Measurements from ENCODE around the gene ZNF200. TPM values are rescaled to one million over a fixed set of nuclear protein-coding genes. Genes with fewer than 3 reads are reported as not detected.

Gene ZNF200
- total RNA-seq, 1 experiment from 2014 or later = 13.2 TPM

DNA sequence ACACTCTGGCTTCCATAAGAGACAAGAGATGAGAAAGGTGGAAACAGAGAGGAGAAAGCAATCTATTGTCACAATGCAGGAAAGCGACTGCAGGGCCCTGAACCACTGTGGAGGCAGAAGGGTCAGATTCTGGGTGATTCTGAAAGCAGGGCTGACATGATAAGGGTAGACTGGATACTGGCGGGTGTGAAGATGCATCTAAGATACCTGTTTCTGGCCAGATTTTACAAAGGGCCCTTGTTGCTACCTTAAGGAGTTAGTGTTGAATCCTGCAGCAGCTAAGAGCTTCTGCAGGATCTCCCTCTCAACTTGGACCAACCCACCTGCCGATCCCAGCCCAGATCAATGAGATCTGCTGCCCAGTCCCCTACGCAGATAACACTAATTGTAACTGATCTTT, 27.6 kb upstream of the ZNF200 start:
- ChIA-PET POLR2A (ENCODE audit: unreplicated experiment) (interaction anchor here (0.6 kb wide), 1 partner anchor 92 kb away, joined by 19 read pairs; no protein-coding TSS in a partner anchor), CTCF (no interaction called here)
- H3K79me2 ChIP-seq (ENCODE audit: low read depth) = no peaks in the 10 kb centered on the region
- BruUV-seq (replicated peaks) = no TSS peak
- H3F3A ChIP-seq (ENCODE audit: insufficient read depth, low read depth) = peaks cover 28% of the 10 kb centered on the region
- no peaks in the 10 kb centered on the region for H3K27me3 ChIP-seq (ENCODE audit: insufficient read depth, low read depth)
- H4K20me1 ChIP-seq (ENCODE audit: insufficient read depth) = no peaks in the 10 kb centered on the region
- no peaks in the 10 kb centered on the region for H3K36me3 ChIP-seq (ENCODE audit: low read depth)
- TF ChIP-seq, protein P1, sequence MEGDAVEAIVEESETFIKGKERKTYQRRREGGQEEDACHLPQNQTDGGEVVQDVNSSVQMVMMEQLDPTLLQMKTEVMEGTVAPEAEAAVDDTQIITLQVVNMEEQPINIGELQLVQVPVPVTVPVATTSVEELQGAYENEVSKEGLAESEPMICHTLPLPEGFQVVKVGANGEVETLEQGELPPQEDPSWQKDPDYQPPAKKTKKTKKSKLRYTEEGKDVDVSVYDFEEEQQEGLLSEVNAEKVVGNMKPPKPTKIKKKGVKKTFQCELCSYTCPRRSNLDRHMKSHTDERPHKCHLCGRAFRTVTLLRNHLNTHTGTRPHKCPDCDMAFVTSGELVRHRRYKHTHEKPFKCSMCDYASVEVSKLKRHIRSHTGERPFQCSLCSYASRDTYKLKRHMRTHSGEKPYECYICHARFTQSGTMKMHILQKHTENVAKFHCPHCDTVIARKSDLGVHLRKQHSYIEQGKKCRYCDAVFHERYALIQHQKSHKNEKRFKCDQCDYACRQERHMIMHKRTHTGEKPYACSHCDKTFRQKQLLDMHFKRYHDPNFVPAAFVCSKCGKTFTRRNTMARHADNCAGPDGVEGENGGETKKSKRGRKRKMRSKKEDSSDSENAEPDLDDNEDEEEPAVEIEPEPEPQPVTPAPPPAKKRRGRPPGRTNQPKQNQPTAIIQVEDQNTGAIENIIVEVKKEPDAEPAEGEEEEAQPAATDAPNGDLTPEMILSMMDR (conservative IDR thresholded peaks at IDR 0.05) = no peak
- no peak for TF ChIP-seq EZH2 (IDR thresholded peaks at IDR 0.05; ENCODE audit: low read depth)
- DNase-seq = no peak
- no peak overlapping the region for H2AFZ ChIP-seq
- H3K9me2 ChIP-seq (ENCODE audit: insufficient read depth) = no peaks in the 10 kb centered on the region
- H3K4me2 ChIP-seq = peak overlapping the region; percentile 85
- intact Hi-C loops (cut with micrococcal nuclease; ENCODE audit: unreplicated experiment) = loop anchor here (5.0 to 10.0 kb wide), 3 partner anchors 75 to 382 kb away; partner anchors contain the start of genes CLUAP1 and OR1F1
- H3K4me1 ChIP-seq (replicated peaks; ENCODE audit: insufficient read depth) = no peaks in the 10 kb centered on the region; the same call in 1 of the 2 replicates
- peaks cover 5% of the 10 kb centered on the region; the same call in 1 of the 2 replicates for H3K9me3 ChIP-seq (ENCODE audit: insufficient read depth, low read depth)
- H3K4me3 ChIP-seq = no peak overlapping the region; the same call in 1 of the 2 replicates
- no peak overlapping the region for H3K27ac ChIP-seq

DNA sequence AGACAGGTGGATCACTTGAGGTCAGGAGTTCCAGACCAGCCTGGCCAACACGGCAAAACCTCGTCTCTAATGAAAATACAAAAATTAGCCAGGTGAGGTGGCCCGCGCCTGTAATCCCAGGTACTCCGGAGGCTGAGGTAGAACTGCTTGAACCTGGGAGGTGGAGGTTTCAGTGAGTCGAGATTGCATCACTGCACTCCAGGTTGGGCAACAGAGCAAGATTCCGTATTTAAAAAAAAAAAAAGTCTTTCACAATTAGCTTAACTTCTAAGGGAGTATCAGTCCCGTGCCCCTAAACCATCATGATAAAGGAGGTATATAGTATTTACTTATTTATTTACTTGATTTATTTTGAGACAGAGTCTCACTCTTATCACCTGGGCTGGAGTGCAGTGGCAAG, 24.9 kb upstream of the ZNF200 start:
- Histone ChIP-seq H3K9me2 (ENCODE audit: insufficient read depth) (no peaks in the 10 kb centered on the region), H4K20me1 (ENCODE audit: insufficient read depth) (no peaks in the 10 kb centered on the region), H3K36me3 (ENCODE audit: low read depth) (no peaks in the 10 kb centered on the region), H3K27me3 (ENCODE audit: insufficient read depth, low read depth) (no peaks in the 10 kb centered on the region), H3K9me3 (ENCODE audit: insufficient read depth, low read depth) (no peaks in the 10 kb centered on the region), H3K4me1 (replicated peaks; ENCODE audit: insufficient read depth) (no peaks in the 10 kb centered on the region; the same call in 1 of the 2 replicates), H3K4me3 (no peak overlapping the region), H3F3A (ENCODE audit: insufficient read depth, low read depth) (peaks cover 21% of the 10 kb centered on the region), H3K4me2 (no peak overlapping the region), H2AFZ (no peak overlapping the region), H3K79me2 (ENCODE audit: low read depth) (no peaks in the 10 kb centered on the region), H3K27ac (no peak overlapping the region)
- intact Hi-C loops (cut with micrococcal nuclease; ENCODE audit: unreplicated experiment) = loop anchor here (5.0 to 10.0 kb wide), 3 partner anchors 73 to 385 kb away; partner anchors contain the start of genes CLUAP1 and OR1F1
- BruUV-seq (replicated peaks) = no TSS peak
- TF ChIP-seq, protein P1 (conservative IDR thresholded peaks at IDR 0.05) = no peak
- no peak for TF ChIP-seq EZH2 (IDR thresholded peaks at IDR 0.05; ENCODE audit: low read depth)
- POLR2A ChIA-PET (ENCODE audit: unreplicated experiment) = no interaction called here
- DNase-seq = no peak
- CTCF ChIA-PET = no interaction called here

DNA sequence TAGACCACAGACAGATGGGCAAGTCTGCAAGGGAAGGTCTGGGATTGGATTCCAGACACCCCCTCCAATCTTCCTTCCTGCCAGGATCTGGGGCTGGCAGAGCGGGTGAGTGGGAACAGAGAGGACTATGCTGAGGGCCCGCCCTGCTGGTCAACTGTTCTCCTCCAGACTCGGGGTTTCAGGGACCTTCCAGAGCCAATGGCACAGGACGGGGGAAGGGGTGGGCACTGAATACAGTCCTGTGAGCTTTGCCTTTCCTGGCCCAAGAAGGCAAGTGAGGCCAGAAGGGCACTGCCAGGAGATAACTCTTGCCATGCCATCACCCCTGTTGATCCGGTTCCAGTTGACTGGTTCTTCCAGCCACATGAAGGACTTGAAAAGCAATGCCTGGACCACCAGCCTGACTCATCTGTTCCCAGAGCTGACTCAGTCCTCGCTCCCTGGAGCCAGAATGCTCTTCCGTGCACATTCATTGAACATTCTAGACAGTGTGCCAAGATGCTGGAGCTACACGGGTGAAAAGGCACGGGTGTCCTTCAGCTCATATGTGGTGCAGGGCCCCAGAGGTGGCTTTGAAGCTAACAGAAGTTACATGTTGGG, 22.0 kb upstream of the ZNF200 start:
- no peak for DNase-seq
- no peak overlapping the region for H3K27ac ChIP-seq
- no peak overlapping the region for H3K4me2 ChIP-seq
- H3K79me2 ChIP-seq (ENCODE audit: low read depth) = no peaks in the 10 kb centered on the region
- no TSS peak for BruUV-seq (replicated peaks)
- H3K4me1 ChIP-seq (replicated peaks; ENCODE audit: insufficient read depth) = no peaks in the 10 kb centered on the region
- H3F3A ChIP-seq (ENCODE audit: insufficient read depth, low read depth) = no peaks in the 10 kb centered on the region; the same call in 1 of the 2 replicates
- H2AFZ ChIP-seq = no peak overlapping the region
- H3K27me3 ChIP-seq (ENCODE audit: insufficient read depth, low read depth) = 0 out of 2 replicates have a peak, but pooled peaks cover 5% of the 10 kb centered on the region
- no peaks in the 10 kb centered on the region for H3K9me2 ChIP-seq (ENCODE audit: insufficient read depth)
- no peak overlapping the region for H3K4me3 ChIP-seq
- no peaks in the 10 kb centered on the region for H3K9me3 ChIP-seq (ENCODE audit: insufficient read depth, low read depth)
- CTCF ChIA-PET = no interaction called here
- intact Hi-C loops (cut with micrococcal nuclease; ENCODE audit: unreplicated experiment) = no loop called here
- TF ChIP-seq, protein P1 (conservative IDR thresholded peaks at IDR 0.05) = no peak
- no peak for TF ChIP-seq EZH2 (IDR thresholded peaks at IDR 0.05; ENCODE audit: low read depth)
- H4K20me1 ChIP-seq (ENCODE audit: insufficient read depth) = no peaks in the 10 kb centered on the region
- H3K36me3 ChIP-seq (ENCODE audit: low read depth) = no peaks in the 10 kb centered on the region
- POLR2A ChIA-PET (ENCODE audit: unreplicated experiment) = interaction anchor here (0.7 kb wide), 1 partner anchor 266 kb away, joined by 4 read pairs; no protein-coding TSS in a partner anchor
